ENCODE measurements around the gene GAS7.

Gene GAS7

GRCh38 chr17:10198509-10199249, at the start of gene GAS7:
Gene GAS7, minus strand, starts transcription at chr17:10198606.
- peak; percentile 51 for DNase-seq

- no peak for DNase-seq
Measured at GRCh38 chr17:10247810-10248209, 49.4 kb upstream of the GAS7 start.

- no peak for DNase-seq
Measured at GRCh38 chr17:10243883-10244844, 45.8 kb upstream of the GAS7 start.

- DNase-seq = no peak
Measured at GRCh38 chr17:10241781-10242180, 43.4 kb upstream of the GAS7 start.

- DNase-seq = no peak
Measured at GRCh38 chr17:10238661-10239060, 40.3 kb upstream of the GAS7 start.

GRCh38 chr17:10234033-10234432, 35.6 kb upstream of the GAS7 start:
- no peak for DNase-seq

GRCh38 chr17:10233161-10233560, 34.8 kb upstream of the GAS7 start:
- DNase-seq = no peak

GRCh38 chr17:10229181-10229580, 30.8 kb upstream of the GAS7 start:
- no peak for DNase-seq

GRCh38 chr17:10226930-10227695, 28.7 kb upstream of the GAS7 start:
- peak; percentile 20 for DNase-seq

- DNase-seq = no peak
Measured at GRCh38 chr17:10224582-10225195, 26.3 kb upstream of the GAS7 start.

GRCh38 chr17:10219193-10219592, 20.8 kb upstream of the GAS7 start:
- no peak for DNase-seq

GRCh38 chr17:10217916-10218315, 19.5 kb upstream of the GAS7 start:
- no peak for DNase-seq

- DNase-seq = no peak
Measured at GRCh38 chr17:10216213-10216938, 18.0 kb upstream of the GAS7 start.

- no peak for DNase-seq
Measured at GRCh38 chr17:10215286-10215685, 16.9 kb upstream of the GAS7 start.

GRCh38 chr17:10211666-10212065, 13.3 kb upstream of the GAS7 start:
- no peak for DNase-seq

- no peak for DNase-seq
Measured at GRCh38 chr17:10210151-10210574, 11.8 kb upstream of the GAS7 start.

- DNase-seq = no peak
Measured at GRCh38 chr17:10208604-10209193, 10.3 kb upstream of the GAS7 start.

GRCh38 chr17:10207153-10207552, 8.7 kb upstream of the GAS7 start:
- no peak for DNase-seq

- no peak for DNase-seq
Measured at GRCh38 chr17:10205549-10206185, 7.3 kb upstream of the GAS7 start.

GRCh38 chr17:10201680-10202079, 3.3 kb upstream of the GAS7 start:
- DNase-seq = no peak

- no peak for DNase-seq
Measured at GRCh38 chr17:10200645-10201044, 2.2 kb upstream of the GAS7 start.
